ENCODE measurements around the gene PSEN1. TPM values are rescaled to one million over a fixed set of nuclear protein-coding genes. Genes with fewer than 3 reads are reported as not detected.

Gene PSEN1
- total RNA-seq, 1 experiment from 2014 or later: 26.9 TPM

DNA sequence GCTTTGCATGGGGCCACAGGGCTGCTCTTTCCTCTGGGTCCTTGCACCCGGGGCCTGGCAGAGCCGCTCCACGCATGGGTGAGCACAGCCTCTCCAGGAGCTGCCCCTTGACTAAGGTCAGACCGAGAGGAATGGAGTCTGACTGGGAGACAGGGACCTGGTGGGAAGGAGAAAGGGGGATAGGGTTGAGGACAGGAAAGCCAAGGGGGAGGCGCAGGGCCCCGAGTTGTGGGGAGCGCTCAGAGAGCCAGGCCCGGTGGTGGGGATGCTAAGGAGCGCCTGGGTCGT, 117.0 kb downstream of the PSEN1 start:
- ChIA-PET CTCF (no interaction called here), POLR2A (no interaction called here), RAD21 (ENCODE audit: low non-redundant PET in 1 of 2, low total read pairs in 2 of 2, uncharacterized antibody in 2 of 2, unreplicated experiment in 2 of 2) (no interaction called here)
- Histone ChIP-seq H3K4me3 (replicated peaks in 1 of 2; ENCODE audit: low read depth in 1 of 2, low read length in 2 of 2) (no peak overlapping the region), H4K20me1 (ENCODE audit: insufficient read depth) (no peaks in the 10 kb centered on the region), H3K79me2 (ENCODE audit: insufficient read depth, low read length) (no peaks in the 10 kb centered on the region), H3K27me3 (ENCODE audit: insufficient read depth, low read length) (no peaks in the 10 kb centered on the region), H3K9ac (ENCODE audit: low read length) (no peak overlapping the region), H3K9me3 (ENCODE audit: control insufficient read depth in 1 of 2, insufficient read depth in 1 of 2, low read depth in 1 of 2, low read length in 2 of 2) (no peaks in the 10 kb centered on the region), H3K4me2 (ENCODE audit: low read length) (no peak overlapping the region), H3K4me1 (ENCODE audit: control insufficient read depth in 1 of 2, insufficient read depth in 2 of 2, low read length in 2 of 2) (no peaks in the 10 kb centered on the region), H3K27ac (ENCODE audit: low read depth, low read length) (no peak overlapping the region), H3K36me3 (ENCODE audit: control insufficient read depth in 1 of 2, insufficient read depth in 2 of 2, low read length in 2 of 2) (no peaks in the 10 kb centered on the region; a peak in 1 of 4 replicates), H2AFZ (ENCODE audit: low read depth, low read length, poor library complexity, severe bottlenecking) (no peak overlapping the region), H3K9me2 (ENCODE audit: insufficient read depth) (no peaks in the 10 kb centered on the region)
- intact Hi-C loops (cut with micrococcal nuclease): no loop called here
- ATAC-seq: no peak
- no TSS peak for BruUV-seq (replicated peaks)
- no peak for TF ChIP-seq YY1 (IDR thresholded peaks at IDR 0.05; ENCODE audit: extremely low read depth, insufficient replicate concordance, low read depth, low read length)
- TF ChIP-seq EZH2phosphoT487 (IDR thresholded peaks at IDR 0.05; ENCODE audit: borderline replicate concordance): no peak
- TF ChIP-seq, protein P1, sequence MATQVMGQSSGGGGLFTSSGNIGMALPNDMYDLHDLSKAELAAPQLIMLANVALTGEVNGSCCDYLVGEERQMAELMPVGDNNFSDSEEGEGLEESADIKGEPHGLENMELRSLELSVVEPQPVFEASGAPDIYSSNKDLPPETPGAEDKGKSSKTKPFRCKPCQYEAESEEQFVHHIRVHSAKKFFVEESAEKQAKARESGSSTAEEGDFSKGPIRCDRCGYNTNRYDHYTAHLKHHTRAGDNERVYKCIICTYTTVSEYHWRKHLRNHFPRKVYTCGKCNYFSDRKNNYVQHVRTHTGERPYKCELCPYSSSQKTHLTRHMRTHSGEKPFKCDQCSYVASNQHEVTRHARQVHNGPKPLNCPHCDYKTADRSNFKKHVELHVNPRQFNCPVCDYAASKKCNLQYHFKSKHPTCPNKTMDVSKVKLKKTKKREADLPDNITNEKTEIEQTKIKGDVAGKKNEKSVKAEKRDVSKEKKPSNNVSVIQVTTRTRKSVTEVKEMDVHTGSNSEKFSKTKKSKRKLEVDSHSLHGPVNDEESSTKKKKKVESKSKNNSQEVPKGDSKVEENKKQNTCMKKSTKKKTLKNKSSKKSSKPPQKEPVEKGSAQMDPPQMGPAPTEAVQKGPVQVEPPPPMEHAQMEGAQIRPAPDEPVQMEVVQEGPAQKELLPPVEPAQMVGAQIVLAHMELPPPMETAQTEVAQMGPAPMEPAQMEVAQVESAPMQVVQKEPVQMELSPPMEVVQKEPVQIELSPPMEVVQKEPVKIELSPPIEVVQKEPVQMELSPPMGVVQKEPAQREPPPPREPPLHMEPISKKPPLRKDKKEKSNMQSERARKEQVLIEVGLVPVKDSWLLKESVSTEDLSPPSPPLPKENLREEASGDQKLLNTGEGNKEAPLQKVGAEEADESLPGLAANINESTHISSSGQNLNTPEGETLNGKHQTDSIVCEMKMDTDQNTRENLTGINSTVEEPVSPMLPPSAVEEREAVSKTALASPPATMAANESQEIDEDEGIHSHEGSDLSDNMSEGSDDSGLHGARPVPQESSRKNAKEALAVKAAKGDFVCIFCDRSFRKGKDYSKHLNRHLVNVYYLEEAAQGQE (IDR thresholded peaks at IDR 0.05; ENCODE audit: low read depth): no peak
- no peak for TF ChIP-seq ZNF274 (IDR thresholded peaks at IDR 0.05; ENCODE audit: low read depth, low read length)
- no peak for TF ChIP-seq TCF7L2 (IDR thresholded peaks at IDR 0.05; ENCODE audit: borderline replicate concordance, extremely low read depth, insufficient read depth, insufficient read length)
- no peak for TF ChIP-seq POLR2A (IDR thresholded peaks at IDR 0.05; ENCODE audit: borderline replicate concordance, extremely low read depth, insufficient read depth, insufficient read length)
- no peak for TF ChIP-seq ELF1 (IDR thresholded peaks at IDR 0.05; ENCODE audit: borderline replicate concordance, low read depth)
- TF ChIP-seq ZFX (IDR thresholded peaks at IDR 0.05): no peak
- TF ChIP-seq POLR2AphosphoS5 (IDR thresholded peaks at IDR 0.05; ENCODE audit: low read depth, low read length): no peak
- TF ChIP-seq SP1 (IDR thresholded peaks at IDR 0.05; ENCODE audit: low read depth): no peak
- TF ChIP-seq, protein P2, sequence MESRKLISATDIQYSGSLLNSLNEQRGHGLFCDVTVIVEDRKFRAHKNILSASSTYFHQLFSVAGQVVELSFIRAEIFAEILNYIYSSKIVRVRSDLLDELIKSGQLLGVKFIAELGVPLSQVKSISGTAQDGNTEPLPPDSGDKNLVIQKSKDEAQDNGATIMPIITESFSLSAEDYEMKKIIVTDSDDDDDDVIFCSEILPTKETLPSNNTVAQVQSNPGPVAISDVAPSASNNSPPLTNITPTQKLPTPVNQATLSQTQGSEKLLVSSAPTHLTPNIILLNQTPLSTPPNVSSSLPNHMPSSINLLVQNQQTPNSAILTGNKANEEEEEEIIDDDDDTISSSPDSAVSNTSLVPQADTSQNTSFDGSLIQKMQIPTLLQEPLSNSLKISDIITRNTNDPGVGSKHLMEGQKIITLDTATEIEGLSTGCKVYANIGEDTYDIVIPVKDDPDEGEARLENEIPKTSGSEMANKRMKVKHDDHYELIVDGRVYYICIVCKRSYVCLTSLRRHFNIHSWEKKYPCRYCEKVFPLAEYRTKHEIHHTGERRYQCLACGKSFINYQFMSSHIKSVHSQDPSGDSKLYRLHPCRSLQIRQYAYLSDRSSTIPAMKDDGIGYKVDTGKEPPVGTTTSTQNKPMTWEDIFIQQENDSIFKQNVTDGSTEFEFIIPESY (IDR thresholded peaks at IDR 0.05; ENCODE audit: extremely low read depth, insufficient replicate concordance, low read length): no peak
- TF ChIP-seq, protein P3, sequence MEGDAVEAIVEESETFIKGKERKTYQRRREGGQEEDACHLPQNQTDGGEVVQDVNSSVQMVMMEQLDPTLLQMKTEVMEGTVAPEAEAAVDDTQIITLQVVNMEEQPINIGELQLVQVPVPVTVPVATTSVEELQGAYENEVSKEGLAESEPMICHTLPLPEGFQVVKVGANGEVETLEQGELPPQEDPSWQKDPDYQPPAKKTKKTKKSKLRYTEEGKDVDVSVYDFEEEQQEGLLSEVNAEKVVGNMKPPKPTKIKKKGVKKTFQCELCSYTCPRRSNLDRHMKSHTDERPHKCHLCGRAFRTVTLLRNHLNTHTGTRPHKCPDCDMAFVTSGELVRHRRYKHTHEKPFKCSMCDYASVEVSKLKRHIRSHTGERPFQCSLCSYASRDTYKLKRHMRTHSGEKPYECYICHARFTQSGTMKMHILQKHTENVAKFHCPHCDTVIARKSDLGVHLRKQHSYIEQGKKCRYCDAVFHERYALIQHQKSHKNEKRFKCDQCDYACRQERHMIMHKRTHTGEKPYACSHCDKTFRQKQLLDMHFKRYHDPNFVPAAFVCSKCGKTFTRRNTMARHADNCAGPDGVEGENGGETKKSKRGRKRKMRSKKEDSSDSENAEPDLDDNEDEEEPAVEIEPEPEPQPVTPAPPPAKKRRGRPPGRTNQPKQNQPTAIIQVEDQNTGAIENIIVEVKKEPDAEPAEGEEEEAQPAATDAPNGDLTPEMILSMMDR (IDR thresholded peaks at IDR 0.05 in 2 of 3, conservative IDR thresholded peaks at IDR 0.05 in 1 of 3; ENCODE audit: borderline replicate concordance in 1 of 3, insufficient read depth in 1 of 3, low read depth in 2 of 3, low read length in 2 of 3): no peak
- TF ChIP-seq CBX3 (IDR thresholded peaks at IDR 0.05; ENCODE audit: low read depth): no peak
- TF ChIP-seq SIN3A (IDR thresholded peaks at IDR 0.05; ENCODE audit: low read depth): no peak
- TF ChIP-seq FOSL1 (IDR thresholded peaks at IDR 0.05; ENCODE audit: low read depth): no peak
- no peak for TF ChIP-seq RAD21 (IDR thresholded peaks at IDR 0.05; ENCODE audit: low read depth)
- no peak for DNase-seq (ENCODE audit: low read depth, low spot score)

Data from HCT116 (cell line).